ENCODE measurements around the gene KRT74. TPM values are rescaled to one million over a fixed set of nuclear protein-coding genes. Genes with fewer than 3 reads are reported as not detected.

Gene KRT74
- total RNA-seq, 1 experiment from 2014 or later = not detected

DNA sequence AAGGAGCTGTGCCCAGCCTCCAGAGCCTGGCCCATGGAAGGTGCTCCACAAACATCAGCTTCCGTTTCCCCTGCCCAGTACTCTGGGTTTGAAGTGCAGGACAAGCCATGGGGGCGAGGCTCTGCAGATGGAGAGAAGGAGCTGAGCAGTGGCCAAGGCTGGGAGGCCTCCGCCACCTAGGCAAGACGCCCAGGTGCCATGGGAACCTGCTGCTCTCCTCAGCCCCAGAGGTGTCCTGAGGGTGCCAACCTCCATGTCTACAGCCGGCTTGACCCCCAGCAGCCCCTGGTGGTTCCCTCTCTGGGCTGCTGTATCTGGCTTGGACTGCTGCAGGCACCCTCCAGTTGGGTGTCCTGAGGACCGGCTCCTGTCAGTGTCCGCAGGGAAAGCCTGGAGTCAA lies 33.1 kb downstream of the KRT74 start:
- Histone ChIP-seq H3K27ac (ENCODE audit: low read length) (no peak overlapping the region), H3K9me3 (ENCODE audit: control insufficient read depth, insufficient read depth, low read depth, low read length) (no peaks in the 10 kb centered on the region), H3K4me1 (ENCODE audit: control insufficient read depth, insufficient read depth, low read length) (peaks cover 10% of the 10 kb centered on the region), H3K4me3 (ENCODE audit: low read depth in 2 of 2, low read length in 2 of 2) (no peak overlapping the region), H3K27me3 (ENCODE audit: control insufficient read depth, insufficient read depth, low read length) (no peaks in the 10 kb centered on the region), H3K36me3 (ENCODE audit: control insufficient read depth, insufficient read depth, low read length) (no peaks in the 10 kb centered on the region)
- no TSS peak for BruUV-seq (replicated peaks)
- in situ Hi-C loops (cut with HindIII; ENCODE audit: low pct_unique_long_range_greater_than_20kb, low sequenced_read_pairs) = no loop called here
- no peak for DNase-seq (ENCODE audit: low read depth, low spot score)
- CTCF ChIA-PET = interaction anchor here (0.7 kb wide), 1 partner anchor 212 kb away, joined by 3 read pairs; no protein-coding TSS in a partner anchor
- intact Hi-C loops (cut with micrococcal nuclease; ENCODE audit: unreplicated experiment) = no loop called here
- TF ChIP-seq TCF7L2 (IDR thresholded peaks at IDR 0.05; ENCODE audit: low read depth, low read length) (no peak), POLR2AphosphoS5 (IDR thresholded peaks at IDR 0.05; ENCODE audit: low read depth, low read length) (no peak), REST (IDR thresholded peaks at IDR 0.05; ENCODE audit: insufficient read depth in 1 of 2, low read depth in 2 of 2, low read length in 1 of 2) (no peak), SIN3A (IDR thresholded peaks at IDR 0.05; ENCODE audit: borderline replicate concordance, insufficient read depth, low read depth, low read length) (no peak)
- TF ChIP-seq, protein P1, sequence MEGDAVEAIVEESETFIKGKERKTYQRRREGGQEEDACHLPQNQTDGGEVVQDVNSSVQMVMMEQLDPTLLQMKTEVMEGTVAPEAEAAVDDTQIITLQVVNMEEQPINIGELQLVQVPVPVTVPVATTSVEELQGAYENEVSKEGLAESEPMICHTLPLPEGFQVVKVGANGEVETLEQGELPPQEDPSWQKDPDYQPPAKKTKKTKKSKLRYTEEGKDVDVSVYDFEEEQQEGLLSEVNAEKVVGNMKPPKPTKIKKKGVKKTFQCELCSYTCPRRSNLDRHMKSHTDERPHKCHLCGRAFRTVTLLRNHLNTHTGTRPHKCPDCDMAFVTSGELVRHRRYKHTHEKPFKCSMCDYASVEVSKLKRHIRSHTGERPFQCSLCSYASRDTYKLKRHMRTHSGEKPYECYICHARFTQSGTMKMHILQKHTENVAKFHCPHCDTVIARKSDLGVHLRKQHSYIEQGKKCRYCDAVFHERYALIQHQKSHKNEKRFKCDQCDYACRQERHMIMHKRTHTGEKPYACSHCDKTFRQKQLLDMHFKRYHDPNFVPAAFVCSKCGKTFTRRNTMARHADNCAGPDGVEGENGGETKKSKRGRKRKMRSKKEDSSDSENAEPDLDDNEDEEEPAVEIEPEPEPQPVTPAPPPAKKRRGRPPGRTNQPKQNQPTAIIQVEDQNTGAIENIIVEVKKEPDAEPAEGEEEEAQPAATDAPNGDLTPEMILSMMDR (IDR thresholded peaks at IDR 0.05) = no peak
- ATAC-seq = no peak
- POLR2A ChIA-PET = no interaction called here

DNA sequence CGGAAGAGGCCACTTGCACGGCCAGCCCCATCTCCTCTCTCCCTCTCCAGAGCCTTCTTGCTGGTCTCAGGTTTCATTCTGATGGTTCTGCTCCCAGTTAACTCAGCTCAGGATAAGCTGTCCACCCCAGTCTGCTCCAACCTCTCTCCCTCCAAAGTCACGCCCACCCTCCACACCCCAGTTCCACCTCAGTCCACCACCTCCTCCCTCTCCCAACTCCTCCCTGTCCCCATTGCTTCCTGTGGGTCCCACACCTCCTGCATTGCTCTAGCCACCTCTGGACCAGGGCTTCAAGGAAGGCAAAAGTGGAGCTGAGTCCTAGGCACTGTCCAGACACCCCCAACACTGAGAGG lies 33.8 kb downstream of the KRT74 start:
- no peaks in the 10 kb centered on the region for H3K36me3 ChIP-seq (ENCODE audit: control insufficient read depth, insufficient read depth, low read length)
- no peak overlapping the region for H3K27ac ChIP-seq (ENCODE audit: low read length)
- H3K27me3 ChIP-seq (ENCODE audit: control insufficient read depth, insufficient read depth, low read length) = no peaks in the 10 kb centered on the region
- ATAC-seq (no peak), DNase-seq (ENCODE audit: low read depth, low spot score) (no peak)
- no peak overlapping the region for H3K4me3 ChIP-seq (ENCODE audit: low read depth in 2 of 2, low read length in 2 of 2)
- intact Hi-C loops (cut with micrococcal nuclease; ENCODE audit: unreplicated experiment) (no loop called here), in situ Hi-C loops (cut with HindIII; ENCODE audit: low pct_unique_long_range_greater_than_20kb, low sequenced_read_pairs) (no loop called here)
- ChIA-PET POLR2A (no interaction called here), CTCF (no interaction called here)
- no peaks in the 10 kb centered on the region for H3K9me3 ChIP-seq (ENCODE audit: control insufficient read depth, insufficient read depth, low read depth, low read length)
- BruUV-seq (replicated peaks) = no TSS peak
- TF ChIP-seq REST (IDR thresholded peaks at IDR 0.05; ENCODE audit: insufficient read depth in 1 of 2, low read depth in 2 of 2, low read length in 1 of 2) = no peak
- TF ChIP-seq, protein P1 (IDR thresholded peaks at IDR 0.05) = no peak
- TF ChIP-seq POLR2AphosphoS5 (IDR thresholded peaks at IDR 0.05; ENCODE audit: low read depth, low read length) = no peak
- TF ChIP-seq SIN3A (IDR thresholded peaks at IDR 0.05; ENCODE audit: borderline replicate concordance, insufficient read depth, low read depth, low read length) = no peak
- no peak for TF ChIP-seq TCF7L2 (IDR thresholded peaks at IDR 0.05; ENCODE audit: low read depth, low read length)
- H3K4me1 ChIP-seq (ENCODE audit: control insufficient read depth, insufficient read depth, low read length) = peaks cover 10% of the 10 kb centered on the region
